Activated CD4-positive, alpha-beta T cell treated with anti-CD3 and anti-CD28 coated beads for 36 hours (primary cell): ENCODE results near the gene MUC3A. TPM values are rescaled to one million over a fixed set of nuclear protein-coding genes. Genes with fewer than 3 reads are reported as not detected.
A peak's percentile ranks its signal among the peaks of the same experiment; 100 is the strongest.
"Not testable (repeated sequence)": the region's sequence is repeated elsewhere in the genome, so short reads cannot be mapped to it uniquely, and the experiment has no call there.

Source experiments
- ATAC-seq: fragments of 200-7000 bp; cut with Tn5 transposase; one replicate; pipeline ENCODE4 v1.10.0; 2021; ENCODE audit warnings: mild to moderate bottlenecking, moderate library complexity
- CTCF ChIA-PET: fragments of 350-600 bp; sonication (Branson Sonifier 250); formaldehyde crosslinking; loops from one replicate; lab custom pipeline; 2021; ENCODE audit warnings: antibody characterized with exemption; lab: Charles Lee
- POLR2A ChIA-PET: fragments of 350-600 bp; sonication (Branson Sonifier 250); formaldehyde crosslinking; loops from one replicate; lab custom pipeline; 2021; ENCODE audit warnings: antibody characterized with exemption, inconsistent platforms; lab: Charles Lee
- DNase-seq: peaks from one replicate; pipeline ENCODE4 v3.0.0-alpha.2; 2020
- H3K27ac Mint-ChIP-seq: one replicate; pipeline ENCODE4 v1.8.0; 2021; ENCODE audit warnings: mixed read lengths
- H3K27me3 Mint-ChIP-seq: one replicate; pipeline ENCODE4 v1.8.0; 2021; ENCODE audit warnings: mixed read lengths
- H3K36me3 Mint-ChIP-seq: one replicate; pipeline ENCODE4 v1.8.0; 2021; ENCODE audit warnings: low read depth, mixed read lengths
- H3K4me1 Mint-ChIP-seq: one replicate; pipeline ENCODE4 v1.8.0; 2021; ENCODE audit warnings: mixed read lengths
- H3K4me3 Mint-ChIP-seq: one replicate; pipeline ENCODE4 v1.8.0; 2021; ENCODE audit warnings: mild to moderate bottlenecking, moderate library complexity, mixed read lengths
- H3K9me3 Mint-ChIP-seq: one replicate; pipeline ENCODE4 v1.8.0; 2021; ENCODE audit warnings: low read depth, mixed read lengths
- intact Hi-C, 2 experiments: fragments of 100-400 bp; cut with DNase I in 1 of 2; cut with micrococcal nuclease in 1 of 2; formaldehyde crosslinking; loops; one replicate each; pipeline versions ENCODE4 v1.14.2 to v1.15.1; 2022 to 2024; cut with DNase I, micrococcal nuclease
- total RNA-seq, 2 experiments: library from RNA; stranded (reverse); gene quantifications; one replicate each; pipeline ENCODE4 v1.2.3, GENCODE V29; 2021

Gene MUC3A
- total RNA-seq, 2 experiments from 2014 or later: not detected

- CTCF ChIA-PET, H3K9me3 Mint-ChIP-seq, H3K27me3 Mint-ChIP-seq, POLR2A ChIA-PET, H3K36me3 Mint-ChIP-seq, DNase-seq, H3K27ac Mint-ChIP-seq, intact Hi-C loops, H3K4me1 Mint-ChIP-seq, H3K4me3 Mint-ChIP-seq, ATAC-seq: not testable (repeated sequence)
These were observed 58.0 kb downstream of the MUC3A start for GRCh38 chr7:101007361-101007760.

GRCh38 chr7:101009629-101010028, 60.3 kb downstream of the MUC3A start:
- ATAC-seq: no peak
- H3K27me3 Mint-ChIP-seq: no peaks in the 10 kb centered on the region
- H3K27ac Mint-ChIP-seq: no peak overlapping the region
- DNase-seq: no peak
- CTCF ChIA-PET: no interaction called here
- H3K36me3 Mint-ChIP-seq: no peaks in the 10 kb centered on the region
- POLR2A ChIA-PET: no interaction called here
- H3K4me1 Mint-ChIP-seq: no peaks in the 10 kb centered on the region
- no peaks in the 10 kb centered on the region for H3K9me3 Mint-ChIP-seq
- intact Hi-C loops: no loop called here
- no peak overlapping the region for H3K4me3 Mint-ChIP-seq

DNA sequence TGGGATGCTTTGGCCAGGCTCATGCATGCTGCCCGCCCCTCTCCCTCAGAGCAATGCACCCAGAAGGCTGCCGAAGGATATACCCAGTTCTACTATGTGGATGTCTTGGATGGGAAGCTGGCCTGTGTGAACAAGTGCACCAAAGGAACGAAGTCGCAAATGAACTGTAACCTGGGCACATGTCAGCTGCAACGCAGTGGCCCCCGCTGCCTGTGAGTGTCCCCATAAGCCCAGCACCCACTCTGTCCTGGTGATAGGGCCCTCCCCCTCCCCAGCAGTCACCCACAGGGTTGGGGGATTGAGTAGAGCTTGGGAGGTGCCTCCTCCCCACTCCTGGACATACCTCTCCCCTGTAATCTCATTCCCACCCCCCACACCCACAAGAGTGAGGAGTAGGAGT, 63.6 kb downstream of the MUC3A start:
- H3K36me3 Mint-ChIP-seq: no peaks in the 10 kb centered on the region

DNA sequence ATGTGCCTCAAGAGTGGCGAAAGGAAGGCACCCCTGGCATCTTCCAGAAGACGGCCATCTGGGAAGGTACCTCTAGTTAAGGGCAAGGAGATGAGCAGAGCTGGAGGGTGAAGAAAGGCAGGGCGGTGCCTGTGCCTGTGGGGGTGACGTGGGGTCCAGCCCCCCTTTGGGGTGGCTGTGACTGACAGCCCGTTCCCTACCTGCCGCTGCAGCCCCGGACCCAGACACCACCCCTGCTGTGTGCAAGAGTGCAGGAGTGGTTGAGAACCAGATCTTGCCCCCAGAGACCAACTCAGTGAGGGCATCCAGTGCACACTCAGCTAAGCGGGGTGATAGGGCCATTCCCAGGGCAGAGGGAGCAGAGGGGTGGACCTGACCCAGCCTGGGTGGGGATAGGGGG, 66.3 kb downstream of the MUC3A start:
- Mint-ChIP-seq H3K9me3 (no peaks in the 10 kb centered on the region), H3K27ac (no peak overlapping the region), H3K4me1 (peaks cover 22% of the 10 kb centered on the region), H3K27me3 (peaks cover 6% of the 10 kb centered on the region), H3K4me3 (peak overlapping the region; percentile 38), H3K36me3 (no peaks in the 10 kb centered on the region)
- ChIA-PET POLR2A (no interaction called here), CTCF (no interaction called here)
- intact Hi-C loops: no loop called here
- ATAC-seq (no peak), DNase-seq (no peak)

More for the DNA sequence above, 63.6 kb downstream of the MUC3A start:
- ChIA-PET POLR2A (interaction anchor here (0.6 kb wide), 1 partner anchor 45 kb away, joined by 3 read pairs; no protein-coding TSS in a partner anchor), CTCF (no interaction called here)
- intact Hi-C loops: no loop called here
- Mint-ChIP-seq H3K27me3 (peaks cover 6% of the 10 kb centered on the region), H3K4me1 (peaks cover 14% of the 10 kb centered on the region), H3K27ac (no peak overlapping the region), H3K9me3 (no peaks in the 10 kb centered on the region), H3K4me3 (no peak overlapping the region)
- DNase-seq: no peak
- ATAC-seq: no peak

DNA sequence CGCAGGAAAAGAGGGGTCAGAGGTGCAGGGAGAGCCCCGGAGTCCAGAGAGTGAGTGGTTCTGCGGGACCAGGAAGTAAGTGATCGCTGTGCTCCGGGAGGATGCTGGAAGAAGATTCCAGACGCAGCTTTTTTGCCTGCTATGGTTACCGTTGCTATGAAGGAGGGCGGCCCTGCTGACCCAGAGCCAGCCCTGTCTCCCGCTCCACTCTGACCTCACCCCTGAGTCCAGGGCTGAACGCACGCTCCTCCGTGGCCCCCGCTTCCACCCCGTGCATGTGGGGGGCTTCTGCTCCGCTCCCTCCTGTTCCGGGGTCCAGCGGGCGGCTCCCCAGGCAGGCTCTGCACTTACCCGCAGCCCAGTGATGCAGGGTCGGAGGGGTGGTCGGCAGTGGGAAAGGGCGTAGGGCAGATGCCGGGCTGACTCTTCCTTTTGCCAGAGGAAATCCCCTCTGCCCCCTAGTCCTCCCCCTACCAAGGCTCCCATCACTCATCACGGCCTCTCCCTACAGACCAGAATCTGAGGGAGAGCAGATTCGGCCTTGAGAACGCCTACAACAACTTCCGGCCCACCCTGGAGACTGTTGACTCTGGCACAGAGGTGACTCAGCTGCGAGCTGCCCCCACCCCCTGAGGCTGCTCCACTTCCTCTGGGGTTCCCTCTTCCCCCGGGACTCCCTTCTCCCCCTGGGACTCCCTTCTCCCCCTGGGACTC, 67.9 kb downstream of the MUC3A start:
- ATAC-seq (peak; percentile 97), DNase-seq (peak; percentile 84)
- intact Hi-C loops: no loop called here
- POLR2A ChIA-PET: no interaction called here
- Mint-ChIP-seq H3K27me3 (peaks cover 14% of the 10 kb centered on the region), H3K4me3 (peak overlapping the region; percentile 72), H3K4me1 (peaks cover 22% of the 10 kb centered on the region), H3K36me3 (no peaks in the 10 kb centered on the region), H3K27ac (peak overlapping the region; percentile 72), H3K9me3 (no peaks in the 10 kb centered on the region)
- CTCF ChIA-PET: no interaction called here

Other genes with a start within 250 kb of the MUC3A start
- gene POP7, start 243.4 kb upstream of the MUC3A start, total RNA-seq: 10 to 100 TPM; 46.1 to 59.4 TPM
- not detected for gene EPO, start 229.1 kb upstream of the MUC3A start, total RNA-seq
- gene ZAN, start 215.9 kb upstream of the MUC3A start, total RNA-seq: not detected
- 1 to 10 TPM; 4.1 to 5.9 TPM for gene EPHB4, start 122.0 kb upstream of the MUC3A start, total RNA-seq
- 10 to 100 TPM; 13.6 to 15.6 TPM for gene SLC12A9, start 96.8 kb upstream of the MUC3A start, total RNA-seq
- gene TRIP6, start 82.1 kb upstream of the MUC3A start, total RNA-seq: 10 to 100 TPM; 22.2 to 31.1 TPM
- gene SRRT, start 74.4 kb upstream of the MUC3A start, total RNA-seq: 100 to 1,000 TPM; 253 to 260 TPM
- gene UFSP1, start 59.8 kb upstream of the MUC3A start, total RNA-seq: 1 to 10 TPM; 1.5 to 1.7 TPM
- gene ACHE, start 53.6 kb upstream of the MUC3A start, total RNA-seq: under 1 TPM in 1 of 2 experiments, not detected in 1; 0.09 TPM
- gene MUC12, start 20.0 kb downstream of the MUC3A start, total RNA-seq: under 1 TPM in 1 of 2 experiments, not detected in 1; 0.34 TPM
- not detected for gene MUC17, start 70.5 kb downstream of the MUC3A start, total RNA-seq
- 10 to 100 TPM; 35.3 to 40.8 TPM for gene TRIM56, start 135.9 kb downstream of the MUC3A start, total RNA-seq
- gene SERPINE1, start 177.6 kb downstream of the MUC3A start, total RNA-seq: under 1 TPM; 0.05 to 0.07 TPM
- 10 to 100 TPM; 33.7 to 43.0 TPM for gene AP1S1, start 204.9 kb downstream of the MUC3A start, total RNA-seq
- gene VGF, start 216.0 kb downstream of the MUC3A start, total RNA-seq: under 1 TPM; 0.09 to 0.11 TPM
- gene NAT16, start 230.8 kb downstream of the MUC3A start, total RNA-seq: not detected